Bronchial epithelial cell (primary cell): Measurements from ENCODE around the gene FBXO15. TPM values are rescaled to one million over a fixed set of nuclear protein-coding genes. Genes with fewer than 3 reads are reported as not detected.

Experiments
- DNase-seq: peaks from one replicate; pipeline ENCODE4 v3.0.0-alpha.2; 2010; ENCODE audit warnings: low read depth
- FAIRE-seq: peaks from 2 replicates; lab custom pipeline; 2011; peaks lifted over from hg19 to GRCh38; lab: Jason Lieb, UNC
- H3K27me3 ChIP-seq: 2 replicates; pipeline ENCODE4 v1.5.1; 2011; ENCODE audit warnings: low read length; ENCODE audit not compliant: control insufficient read depth, insufficient read depth
- H3K36me3 ChIP-seq: 2 replicates; pipeline ENCODE4 v1.5.1; 2011; ENCODE audit warnings: low read length; ENCODE audit not compliant: control insufficient read depth, insufficient read depth
- H3K4me3 ChIP-seq: 2 replicates; pipeline ENCODE4 v1.5.1; 2011; ENCODE audit warnings: mild to moderate bottlenecking, low read depth, low read length, control low read depth
- total RNA-seq: library from RNA; depleted of rRNA; stranded (reverse); fragments of >200 nt; gene quantifications from 2 replicates; pipeline ENCODE4 v1.2.1, GENCODE V29; 2014
- TF ChIP-seq, protein P1 (sequence below): IDR thresholded peaks from 2 replicates; pipeline ENCODE4 v1.5.1; 2011; ENCODE audit warnings: mild to moderate bottlenecking, moderate library complexity, low read length, control low read depth, inconsistent platforms; ENCODE audit not compliant: insufficient read depth, severe bottlenecking

FBXO15 gene
- total RNA-seq, 1 donor from 2014 or later, result not detected

DNA sequence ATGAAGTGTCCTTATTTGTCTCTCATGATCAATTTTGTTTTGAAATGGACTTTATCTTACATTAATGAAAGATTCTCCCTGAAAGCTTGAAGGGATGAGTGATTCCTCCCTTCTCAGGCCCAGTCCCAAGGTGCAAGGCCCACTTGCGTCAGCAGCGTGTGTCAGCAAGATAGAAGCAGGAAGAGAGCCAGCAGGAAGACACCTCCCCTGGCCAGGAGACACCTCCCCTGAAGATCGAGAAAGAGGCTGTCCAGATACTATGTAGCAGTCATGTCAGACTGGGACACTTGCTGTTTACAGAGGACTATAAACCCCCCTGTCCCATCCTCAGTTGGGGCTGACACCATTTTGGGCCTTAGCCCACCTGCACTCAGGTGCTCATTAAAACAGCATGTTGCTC is 39.0 kb upstream of the FBXO15 start:
- Histone ChIP-seq H3K27me3 (no peaks in the 10 kb centered on the region), H3K36me3 (no peaks in the 10 kb centered on the region), H3K4me3 (no peak overlapping the region)
- DNase-seq (no peak), FAIRE-seq (no peak)
- TF ChIP-seq, protein P1, sequence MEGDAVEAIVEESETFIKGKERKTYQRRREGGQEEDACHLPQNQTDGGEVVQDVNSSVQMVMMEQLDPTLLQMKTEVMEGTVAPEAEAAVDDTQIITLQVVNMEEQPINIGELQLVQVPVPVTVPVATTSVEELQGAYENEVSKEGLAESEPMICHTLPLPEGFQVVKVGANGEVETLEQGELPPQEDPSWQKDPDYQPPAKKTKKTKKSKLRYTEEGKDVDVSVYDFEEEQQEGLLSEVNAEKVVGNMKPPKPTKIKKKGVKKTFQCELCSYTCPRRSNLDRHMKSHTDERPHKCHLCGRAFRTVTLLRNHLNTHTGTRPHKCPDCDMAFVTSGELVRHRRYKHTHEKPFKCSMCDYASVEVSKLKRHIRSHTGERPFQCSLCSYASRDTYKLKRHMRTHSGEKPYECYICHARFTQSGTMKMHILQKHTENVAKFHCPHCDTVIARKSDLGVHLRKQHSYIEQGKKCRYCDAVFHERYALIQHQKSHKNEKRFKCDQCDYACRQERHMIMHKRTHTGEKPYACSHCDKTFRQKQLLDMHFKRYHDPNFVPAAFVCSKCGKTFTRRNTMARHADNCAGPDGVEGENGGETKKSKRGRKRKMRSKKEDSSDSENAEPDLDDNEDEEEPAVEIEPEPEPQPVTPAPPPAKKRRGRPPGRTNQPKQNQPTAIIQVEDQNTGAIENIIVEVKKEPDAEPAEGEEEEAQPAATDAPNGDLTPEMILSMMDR, result no peak

DNA sequence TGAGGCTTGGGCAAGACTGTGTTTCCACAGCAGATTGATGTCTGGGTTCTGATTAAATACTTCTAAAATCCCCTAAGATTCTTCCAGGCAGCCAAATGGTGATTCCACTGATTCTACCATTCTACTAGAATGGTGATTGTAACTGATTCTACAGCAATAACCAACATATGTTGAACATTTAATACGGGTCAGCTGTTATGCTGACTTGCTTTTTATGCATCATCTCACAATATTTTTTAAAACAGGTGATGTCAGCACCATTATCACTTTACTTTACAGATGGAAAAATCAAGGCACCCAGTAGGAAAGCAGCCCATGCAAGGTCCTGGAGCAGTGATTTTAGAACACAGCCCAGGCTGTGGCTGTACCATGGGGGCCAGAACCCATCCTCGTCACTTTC is 38.2 kb upstream of the FBXO15 start:
- DNase-seq, result no peak
- no peaks in the 10 kb centered on the region for H3K36me3 ChIP-seq
- FAIRE-seq, result no peak
- H3K27me3 ChIP-seq, result no peaks in the 10 kb centered on the region
- H3K4me3 ChIP-seq, result no peak overlapping the region
- TF ChIP-seq, protein P1, result no peak

- TF ChIP-seq, protein P1, result no peak
- Histone ChIP-seq H3K27me3 (no peaks in the 10 kb centered on the region), H3K36me3 (no peaks in the 10 kb centered on the region), H3K4me3 (no peak overlapping the region)
- FAIRE-seq (no peak), DNase-seq (peak; percentile 81)
Observed at GRCh38 chr18:74184875-74185274, 37.2 kb upstream of the FBXO15 start.

DNA sequence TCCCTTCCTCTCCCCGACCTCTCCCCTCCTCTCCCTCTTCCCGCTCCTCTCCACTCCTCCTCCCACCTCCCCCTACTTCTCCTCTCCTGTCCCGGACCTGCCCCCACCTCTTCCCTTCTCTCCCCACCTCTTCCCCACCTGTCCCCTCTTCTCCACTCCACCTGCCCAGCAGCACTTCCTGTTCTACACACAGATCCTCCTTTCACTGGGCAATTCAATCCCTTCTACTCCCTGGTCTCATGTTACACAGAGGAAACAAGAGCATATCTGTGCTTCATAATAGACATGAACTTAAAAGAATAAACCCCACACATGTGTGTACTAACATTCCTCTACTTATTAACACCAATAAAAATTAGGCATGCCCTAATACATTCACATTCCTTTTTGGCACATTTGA is 35.5 kb upstream of the FBXO15 start:
- H3K27me3 ChIP-seq, result no peaks in the 10 kb centered on the region
- DNase-seq (no peak), FAIRE-seq (no peak)
- H3K36me3 ChIP-seq, result no peaks in the 10 kb centered on the region
- TF ChIP-seq, protein P1, result no peak
- H3K4me3 ChIP-seq, result no peak overlapping the region

- H3K4me3 ChIP-seq, result no peak overlapping the region
- TF ChIP-seq, protein P1, result no peak
- no peaks in the 10 kb centered on the region for H3K36me3 ChIP-seq
- no peak for FAIRE-seq
- no peak for DNase-seq
- no peaks in the 10 kb centered on the region for H3K27me3 ChIP-seq
Observed at GRCh38 chr18:74182335-74182734, 34.7 kb upstream of the FBXO15 start.

DNA sequence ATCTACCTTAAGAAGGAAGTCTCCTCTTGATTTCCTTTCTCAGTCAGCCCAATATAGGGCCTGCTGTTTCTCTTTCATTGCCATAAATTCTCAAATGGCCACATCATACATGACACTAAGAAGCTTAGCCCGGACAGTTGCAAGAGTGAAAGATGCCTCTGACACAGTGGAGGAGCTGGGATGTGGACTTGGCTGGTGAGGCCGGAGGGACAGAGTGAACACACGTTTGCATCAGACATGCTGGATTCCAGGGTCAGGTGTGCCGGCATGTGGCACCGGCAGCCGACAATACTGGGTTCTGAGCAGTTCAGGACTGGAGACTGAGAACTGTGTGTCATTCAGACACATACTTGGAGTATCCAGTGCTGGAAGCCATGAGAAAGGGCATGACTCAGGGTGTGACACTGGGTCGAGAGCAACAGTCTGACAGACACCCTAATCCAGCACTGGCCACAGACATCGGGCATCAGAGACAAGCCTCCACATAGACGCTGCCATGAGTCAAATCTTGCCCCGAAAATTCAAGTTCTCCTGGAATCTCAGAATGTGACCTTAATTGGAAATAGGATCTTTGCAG is 32.1 kb upstream of the FBXO15 start:
- Histone ChIP-seq H3K36me3 (no peaks in the 10 kb centered on the region), H3K27me3 (no peaks in the 10 kb centered on the region), H3K4me3 (no peak overlapping the region)
- no peak for DNase-seq
- TF ChIP-seq, protein P1, result no peak
- FAIRE-seq, result no peak
